GM23248 (cell line): ENCODE results near the gene ADGRV1.

Experiments
- EZH2 ChIP-seq: fragments of 200-600 bp; sonication (generic); IDR thresholded peaks from 2 replicates; pipeline ENCODE4 v1.6.1; 2018; ENCODE audit warnings: antibody characterized with exemption, mild to moderate bottlenecking; ENCODE audit not compliant: insufficient read depth, poor library complexity, severe bottlenecking
- EZH2phosphoT487 ChIP-seq: fragments of 200-600 bp; sonication (generic); IDR thresholded peaks from 2 replicates; pipeline ENCODE4 v1.6.1; 2018; ENCODE audit warnings: antibody characterized with exemption, moderate library complexity, mild to moderate bottlenecking, low read depth; ENCODE audit not compliant: insufficient read depth

GRCh38 chr5:90628492-90628891, 69.9 kb downstream of the ADGRV1 start:
- no peak for TF ChIP-seq EZH2phosphoT487
- TF ChIP-seq EZH2 = no peak
